IMR-90 (cell line): Measurements from ENCODE around the gene GLG1. TPM values are rescaled to one million over a fixed set of nuclear protein-coding genes. Genes with fewer than 3 reads are reported as not detected.

Experiments used
- ATAC-seq: fragments of 200-7000 bp; cut with Tn5 transposase; 2 replicates; pipeline ENCODE4 v1.9.1; 2020; ENCODE audit warnings: low read depth, mild to moderate bottlenecking, moderate library complexity
- BruUV-seq: library from RNA; stranded (reverse); fragments of 400-500 nt; replicated peaks from 2 replicates; lab custom pipeline; 2021; lab: Mats Ljungman, UMichigan
- CTCF ChIA-PET: fragments of 300-600 bp; formaldehyde crosslinking; extraction: SDS; loops from one replicate; lab custom pipeline; 2021; ENCODE audit warnings: antibody characterized with exemption; lab: Yijun Ruan, JAX
- POLR2A ChIA-PET: fragments of 300-600 bp; sonication (Branson Sonifier 250); formaldehyde crosslinking; loops from one replicate; lab custom pipeline; 2022; ENCODE audit warnings: antibody characterized with exemption; ENCODE audit not compliant: unreplicated experiment; lab: Charles Lee
- DNase-seq: peaks from one replicate; pipeline ENCODE4 v3.0.0; 2013
- H2AFZ ChIP-seq: replicated peaks from 2 replicates; pipeline ENCODE3; 2013; ENCODE audit warnings: low read length, mild to moderate bottlenecking; ENCODE audit not compliant: poor library complexity
- H2AK5ac ChIP-seq: 2 replicates; pipeline ENCODE4 v1.6.1; 2013; ENCODE audit warnings: low read depth, low read length, inconsistent platforms
- H2AK9ac ChIP-seq: replicated peaks from 2 replicates; pipeline ENCODE3; 2013; ENCODE audit warnings: mild to moderate bottlenecking, low read depth, low read length, moderate library complexity; ENCODE audit not compliant: poor library complexity
- H2BK120ac ChIP-seq: 2 replicates; pipeline ENCODE4 v1.6.1; 2013; ENCODE audit warnings: low read depth, low read length, inconsistent platforms
- H2BK15ac ChIP-seq: 3 replicates; pipeline ENCODE4 v1.6.1; 2013; ENCODE audit warnings: low read depth, low read length, inconsistent platforms
- H2BK20ac ChIP-seq: 2 replicates; pipeline ENCODE4 v1.6.1; 2013; ENCODE audit warnings: low read depth, mild to moderate bottlenecking, inconsistent platforms, low read length, moderate library complexity
- H2BK5ac ChIP-seq: 2 replicates; pipeline ENCODE4 v1.6.1; 2013; ENCODE audit warnings: mild to moderate bottlenecking, low read depth, low read length, inconsistent platforms; ENCODE audit not compliant: poor library complexity, severe bottlenecking
- H3K14ac ChIP-seq: replicated peaks from 2 replicates; pipeline ENCODE4 v1.6.1; 2013; ENCODE audit warnings: low read depth, low read length, inconsistent platforms
- H3K18ac ChIP-seq: 2 replicates; pipeline ENCODE4 v1.6.1; 2013; ENCODE audit warnings: low read depth, low read length, control low read depth
- H3K23ac ChIP-seq: 2 replicates; pipeline ENCODE4 v1.6.1; 2013; ENCODE audit warnings: low read depth, low read length, inconsistent platforms
- H3K27ac ChIP-seq: 2 replicates; pipeline ENCODE4 v1.5.1; 2013; ENCODE audit warnings: mild to moderate bottlenecking, control low read depth, low read length; ENCODE audit not compliant: insufficient read depth
- H3K27me3 ChIP-seq: 2 replicates; pipeline ENCODE4 v1.6.1; 2013; ENCODE audit warnings: low read length; ENCODE audit not compliant: control insufficient read depth, insufficient read depth
- H3K36me3 ChIP-seq: 2 replicates; pipeline ENCODE4 v1.6.1; 2013; ENCODE audit warnings: low read length, mixed read lengths; ENCODE audit not compliant: control insufficient read depth, insufficient read depth
- H3K4ac ChIP-seq: 2 replicates; pipeline ENCODE4 v1.6.1; 2013; ENCODE audit warnings: low read depth, low read length, inconsistent platforms
- H3K4me1 ChIP-seq: 2 replicates; pipeline ENCODE4 v1.6.1; 2013; ENCODE audit warnings: low read length, mixed read lengths; ENCODE audit not compliant: control insufficient read depth, insufficient read depth
- H3K4me2 ChIP-seq: 2 replicates; pipeline ENCODE4 v1.6.1; 2013; ENCODE audit warnings: low read depth, mild to moderate bottlenecking, control low read depth, low read length, moderate library complexity
- H3K4me3 ChIP-seq: 2 replicates; pipeline ENCODE4 v1.5.1; 2013; ENCODE audit warnings: low read depth, mild to moderate bottlenecking, control low read depth, low read length, moderate library complexity; ENCODE audit not compliant: insufficient read depth
- H3K56ac ChIP-seq: 2 replicates; pipeline ENCODE4 v1.6.1; 2013; ENCODE audit warnings: low read length, inconsistent platforms; ENCODE audit not compliant: insufficient read depth; ENCODE audit errors: extremely low read depth
- H3K79me1 ChIP-seq, 2 experiments: 2 replicates each; pipeline ENCODE4 v1.6.1; 2013; ENCODE audit warnings: low read length in 2 of 2, inconsistent platforms in 1 of 2, low read depth in 1 of 2
- H3K9ac ChIP-seq: 2 replicates; pipeline ENCODE4 v1.6.1; 2013; ENCODE audit warnings: low read depth, low read length, control low read depth
- H3K9me1 ChIP-seq: 2 replicates; pipeline ENCODE4 v1.6.1; 2013; ENCODE audit warnings: low read length, inconsistent platforms; ENCODE audit not compliant: insufficient read depth
- H3K9me3 ChIP-seq: 2 replicates; pipeline ENCODE4 v1.6.1; 2013; ENCODE audit warnings: low read length; ENCODE audit not compliant: control insufficient read depth, insufficient read depth
- H4K20me1 ChIP-seq: 2 replicates; pipeline ENCODE4 v1.6.1; 2013; ENCODE audit warnings: low read length, inconsistent platforms; ENCODE audit not compliant: insufficient read depth
- H4K5ac ChIP-seq: 2 replicates; pipeline ENCODE4 v1.6.1; 2013; ENCODE audit warnings: mild to moderate bottlenecking, low read depth, low read length, control low read depth
- H4K8ac ChIP-seq, 2 experiments: 2 replicates each; pipeline ENCODE4 v1.6.1; 2013; ENCODE audit warnings: low read depth in 2 of 2, low read length in 2 of 2, control low read depth in 1 of 2, inconsistent platforms in 1 of 2
- H4K91ac ChIP-seq: 2 replicates; pipeline ENCODE4 v1.6.1; 2013; ENCODE audit warnings: low read depth, low read length, inconsistent platforms; ENCODE audit not compliant: insufficient read depth
- MAFK ChIP-seq: IDR thresholded peaks from 2 replicates; pipeline ENCODE4 v1.6.1; 2012; ENCODE audit warnings: low read depth, low read length, improper control_type of control experiment
- RCOR1 ChIP-seq: IDR thresholded peaks from 2 replicates; pipeline ENCODE4 v1.6.1; 2012; ENCODE audit warnings: mild to moderate bottlenecking, low read length, improper control_type of control experiment; ENCODE audit not compliant: insufficient replicate concordance
- SMC3 ChIP-seq: fragments of 150-350 bp; IDR thresholded peaks from 2 replicates; pipeline ENCODE4 v1.6.1; 2016; ENCODE audit warnings: low read depth, mild to moderate bottlenecking, antibody characterized with exemption, low read length, moderate library complexity
- USF2 ChIP-seq: fragments of 150-350 bp; IDR thresholded peaks from 2 replicates; pipeline ENCODE4 v1.6.1; 2017; ENCODE audit warnings: mild to moderate bottlenecking, antibody characterized with exemption, low read length, low read depth
- WGBS, 2 experiments: methylation state at CpG; one replicate each; pipeline versions ENCODE4 v1.1.5 to v1.1.7; 2013; ENCODE audit warnings: missing lambda C conversion rate in 2 of 2; ENCODE audit not compliant: insufficient read length in 1 of 2; ENCODE audit errors: extremely low coverage in 2 of 2; 5-methylcytosine and 5-hydroxymethylcytosine counted together
- dilution Hi-C: fragments of 300-500 bp; cut with HindIII; formaldehyde crosslinking; loops from one replicate; pipeline ENCODE4 v1.14.3; 2018; ENCODE audit warnings: low sequenced_read_pairs; ENCODE audit not compliant: unreplicated experiment
- in situ Hi-C: fragments of 300-500 bp; cut with MboI; formaldehyde crosslinking; loops from 3 replicates; pipeline ENCODE4 v1.14.3; 2019; ENCODE audit warnings: low sequenced_read_pairs, inconsistent platforms, mixed read lengths
- intact Hi-C: fragments of 100-400 bp; cut with micrococcal nuclease; formaldehyde crosslinking; loops from 2 replicates; pipeline ENCODE4 v1.10.0; 2022
- polyA plus RNA-seq, 3 experiments: library from polyadenylated mRNA; depleted of rRNA; stranded (reverse); fragments of >200 nt; gene quantifications; 2 replicates each; pipeline ENCODE4 v1.2.3, GENCODE V29; 2012; ENCODE audit warnings: low replicate concordance in 1 of 3
- total RNA-seq: library from RNA; depleted of rRNA; stranded (reverse); fragments of >200 nt; gene quantifications from 2 replicates; pipeline ENCODE4 v1.2.3, GENCODE V29; 2012

The GLG1 gene
- total and polyA plus RNA-seq, 2 of the 4 experiments (the other 2 are of a cell fraction), result 91.0 to 107 TPM

- Histone ChIP-seq H3K23ac (no peak overlapping the region), H3K36me3 (no peaks in the 10 kb centered on the region), H3K27me3 (no peaks in the 10 kb centered on the region), H3K9me3 (no peaks in the 10 kb centered on the region), H3K4me3 (no peak overlapping the region), H2BK15ac (no peak overlapping the region), H3K27ac (no peak overlapping the region), H4K5ac (no peak overlapping the region), H3K9ac (no peak overlapping the region), H2AK9ac (no peak overlapping the region), H3K4ac (no peak overlapping the region), H2BK20ac (no peak overlapping the region), H2BK120ac (no peak overlapping the region), H3K9me1 (peaks cover 3% of the 10 kb centered on the region; the same call in 1 of the 2 replicates), H3K56ac (no peak overlapping the region), H4K91ac (no peak overlapping the region), H4K20me1 (peaks cover 71% of the 10 kb centered on the region), H2AK5ac (no peak overlapping the region), H3K14ac (no peak overlapping the region), H3K4me2 (no peak overlapping the region), H3K79me1 (peaks cover 66 to 86% of the 10 kb centered on the region in 2 experiments), H2AFZ (no peak overlapping the region), H4K8ac (no peak overlapping the region), H3K4me1 (peaks cover 2% of the 10 kb centered on the region; the same call in 1 of the 2 replicates), H2BK5ac (no peak overlapping the region), H3K18ac (no peak overlapping the region)
- peak; percentile 18 for DNase-seq
- intact Hi-C loops (loop anchor here (10.0 kb wide), 1 partner anchor 47 kb away; no protein-coding TSS in a partner anchor), in situ Hi-C loops (no loop called here), dilution Hi-C loops (no loop called here)
- WGBS, 2 experiments, result no CpG with 5 or more reads among the region's 2 CpGs
- ATAC-seq, result no peak
- CTCF ChIA-PET, result interaction anchor here (0.6 kb wide), 1 partner anchor 24 kb away, joined by 3 read pairs; no protein-coding TSS in a partner anchor
- TF ChIP-seq RCOR1 (no peak), USF2 (no peak), MAFK (no peak), SMC3 (no peak)
- POLR2A ChIA-PET, result no interaction called here
- no TSS peak for BruUV-seq
These were observed 45.3 kb downstream of the GLG1 start for GRCh38 chr16:74561626-74562025.
